T-cell (primary cell): ENCODE data around the gene PRKN. TPM values are rescaled to one million over a fixed set of nuclear protein-coding genes. Genes with fewer than 3 reads are reported as not detected.

ENCODE experiments used
- ATAC-seq, 4 experiments: fragments of 200-7000 bp in 3 of 4; fragments of 150-1000 bp in 1 of 4; cut with Tn5 transposase; replicated peaks in 1 of 4; 1 replicate in 3 of 4; 2 replicates in 1 of 4; pipeline ENCODE4 v1.10.0; 2021; ENCODE audit warnings: moderate library complexity in 3 of 4, mild to moderate bottlenecking in 2 of 4, moderate number of reproducible peaks in 1 of 4
- CTCF ChIA-PET, 2 donors: fragments of 300-600 bp; sonication (Branson Sonifier 250); formaldehyde crosslinking; loops; one replicate each; lab custom pipeline; 2022; ENCODE audit warnings: antibody characterized with exemption in 2 of 2; lab: Charles Lee
- POLR2A ChIA-PET, 2 donors: fragments of 300-600 bp; sonication (Branson Sonifier 250); formaldehyde crosslinking; loops; one replicate each; lab custom pipeline; 2022; ENCODE audit warnings: antibody characterized with exemption in 2 of 2; lab: Charles Lee
- DNase-seq, 35 experiments: peaks; one replicate each; pipeline versions ENCODE4 v3.0.0 to v3.0.0-alpha.2; 2013 to 2023
- H3K27ac ChIP-seq: one replicate; pipeline ENCODE4 v1.5.1; 2013; ENCODE audit warnings: low read length
- H3K27me3 ChIP-seq, 2 experiments: replicated peaks in 1 of 2; 1 replicate in 1 of 2; 2 replicates in 1 of 2; pipeline versions ENCODE4 v1.6.1 to v1.7.0; 2013; ENCODE audit warnings: low read length in 1 of 2, mixed read lengths in 1 of 2; ENCODE audit not compliant: control insufficient read depth in 2 of 2, insufficient read depth in 2 of 2; ENCODE audit errors: extremely low read depth in 1 of 2
- H3K36me3 ChIP-seq, 2 donors: 1 replicate in 1 of 2; 2 replicates in 1 of 2; pipeline versions ENCODE4 v1.6.1 to v1.7.0; 2013; ENCODE audit warnings: low read length in 1 of 2; ENCODE audit not compliant: control insufficient read depth in 2 of 2, insufficient read depth in 1 of 2; ENCODE audit errors: extremely low read depth in 1 of 2
- H3K4me1 ChIP-seq, 2 experiments: 1 replicate in 1 of 2; 2 replicates in 1 of 2; pipeline versions ENCODE4 v1.6.1 to v1.7.0; 2013; ENCODE audit warnings: low read length in 2 of 2, mixed read lengths in 1 of 2; ENCODE audit not compliant: insufficient read depth in 2 of 2, control insufficient read depth in 1 of 2; ENCODE audit errors: extremely low read depth in 1 of 2
- H3K4me3 ChIP-seq, 2 donors: 1 replicate in 1 of 2; 2 replicates in 1 of 2; pipeline versions ENCODE4 v1.5.1 to v1.7.0; 2013; ENCODE audit warnings: mild to moderate bottlenecking in 2 of 2, low read length in 1 of 2, moderate library complexity in 1 of 2; ENCODE audit not compliant: control insufficient read depth in 1 of 2; ENCODE audit errors: extremely low read depth in 1 of 2
- H3K9me3 ChIP-seq: 2 replicates; pipeline ENCODE4 v1.7.0; 2013
- H3K27ac Mint-ChIP-seq, 2 donors: one replicate each; pipeline ENCODE4 v1.8.0; 2020 to 2021; ENCODE audit warnings: mild to moderate bottlenecking in 2 of 2, mixed read lengths in 2 of 2
- H3K27me3 Mint-ChIP-seq, 2 donors: one replicate each; pipeline ENCODE4 v1.8.0; 2021 to 2022; ENCODE audit warnings: mixed read lengths in 2 of 2
- H3K36me3 Mint-ChIP-seq: one replicate; pipeline ENCODE4 v1.8.0; 2021; ENCODE audit warnings: mixed read lengths
- H3K4me1 Mint-ChIP-seq, 3 donors: one replicate each; pipeline ENCODE4 v1.8.0; 2020 to 2022; ENCODE audit warnings: mixed read lengths in 3 of 3, mild to moderate bottlenecking in 1 of 3
- H3K4me3 Mint-ChIP-seq, 3 donors: one replicate each; pipeline ENCODE4 v1.8.0; 2020 to 2022; ENCODE audit warnings: mild to moderate bottlenecking in 3 of 3, mixed read lengths in 3 of 3, moderate library complexity in 3 of 3
- H3K9me3 Mint-ChIP-seq, 3 donors: one replicate each; pipeline ENCODE4 v1.8.0; 2020 to 2022; ENCODE audit warnings: mixed read lengths in 3 of 3
- WGBS: methylation state at CpG from one replicate; pipeline ENCODE4 v1.1.5; 2013; ENCODE audit warnings: missing lambda C conversion rate; ENCODE audit not compliant: insufficient coverage; 5-methylcytosine and 5-hydroxymethylcytosine counted together
- total RNA-seq, 35 experiments: library from RNA in 6 of 35; stranded (reverse) in 6 of 35; fragments of 120-200 nt in 1 of 35; gene quantifications; one replicate each; pipeline versions ENCODE4 v1.2.1 to v1.2.4 and lab custom pipeline; 2013 to 2026

The PRKN gene
- total RNA-seq, 5 donors from 2014 or later (not counting 1 experiment from before 2014, with no cell fraction given) = 3.4 to 7.7 (median 6.1) TPM

- ChIA-PET CTCF (interaction anchor here in 1 of 2 donors (0.6 kb wide), 1 partner anchor 101 kb away, joined by 3 read pairs; no protein-coding TSS in a partner anchor), POLR2A (no interaction called here)
- Histone ChIP-seq H3K36me3 (no peaks in the 10 kb centered on the region), H3K4me3 (no peak overlapping the region), H3K27me3 (no peaks in the 10 kb centered on the region), H3K9me3 (no peaks in the 10 kb centered on the region), H3K4me1 (no peaks in the 10 kb centered on the region), H3K27ac (no peak overlapping the region)
- H3K27me3 Mint-ChIP-seq = no peaks in the 10 kb centered on the region
- DNase-seq = no peak
- H3K27ac Mint-ChIP-seq = no peak overlapping the region
- H3K9me3 Mint-ChIP-seq = peaks cover 0 to 4% (median 0%) of the 10 kb centered on the region in 3 donors
- ATAC-seq = no peak
- H3K4me1 Mint-ChIP-seq = no peaks in the 10 kb centered on the region
- no peak overlapping the region for H3K4me3 Mint-ChIP-seq
- no peaks in the 10 kb centered on the region for H3K36me3 Mint-ChIP-seq
- WGBS = no CpG with 5 or more reads among the region's 4 CpGs
Measured at GRCh38 chr6:162580619-162581018, 146.9 kb downstream of the PRKN start.

- no peak for ATAC-seq
Measured at GRCh38 chr6:162576016-162576415, 151.6 kb downstream of the PRKN start.

DNA sequence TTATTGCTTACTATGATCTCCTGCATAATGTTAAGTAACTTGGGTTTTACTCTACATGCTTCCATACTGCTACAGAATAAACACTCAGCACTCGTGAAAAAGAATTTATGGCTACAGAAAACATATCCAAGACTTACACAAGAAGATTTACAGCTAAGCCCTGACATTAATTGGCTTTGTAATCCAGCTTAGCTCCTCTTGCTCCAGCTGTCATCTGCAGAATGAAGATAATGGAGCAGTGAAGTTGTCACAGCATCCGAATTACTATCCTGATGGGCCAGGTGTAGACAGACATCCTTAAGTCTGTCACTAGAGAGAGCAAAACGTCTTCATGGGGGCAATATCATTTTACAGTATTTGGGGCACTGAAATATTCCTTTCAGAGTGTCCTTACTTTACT is 155.3 kb downstream of the PRKN start:
- ATAC-seq = no peak
- Histone ChIP-seq H3K9me3 (no peaks in the 10 kb centered on the region), H3K36me3 (no peaks in the 10 kb centered on the region), H3K4me1 (no peaks in the 10 kb centered on the region), H3K27me3 (no peaks in the 10 kb centered on the region), H3K4me3 (no peak overlapping the region), H3K27ac (no peak overlapping the region)
- POLR2A ChIA-PET = no interaction called here
- DNase-seq = no peak
- Mint-ChIP-seq H3K27me3 (no peaks in the 10 kb centered on the region), H3K36me3 (peaks cover 18% of the 10 kb centered on the region), H3K4me3 (no peak overlapping the region), H3K9me3 (peaks cover 5 to 11% (median 8%) of the 10 kb centered on the region in 3 donors), H3K27ac (no peak overlapping the region), H3K4me1 (peaks cover 0 to 2% (median 0%) of the 10 kb centered on the region in 3 donors)
- CTCF ChIA-PET = no interaction called here
- no CpG with 5 or more reads among the region's 3 CpGs for WGBS

More at GRCh38 chr6:162576016-162576415, 151.6 kb downstream of the PRKN start:
- Histone ChIP-seq H3K27ac (no peak overlapping the region), H3K4me1 (no peaks in the 10 kb centered on the region), H3K36me3 (no peaks in the 10 kb centered on the region), H3K27me3 (no peaks in the 10 kb centered on the region), H3K9me3 (no peaks in the 10 kb centered on the region), H3K4me3 (no peak overlapping the region)
- ChIA-PET CTCF (no interaction called here), POLR2A (no interaction called here)
- no peak for DNase-seq
- no peaks in the 10 kb centered on the region for H3K4me1 Mint-ChIP-seq
- H3K9me3 Mint-ChIP-seq = peaks cover 0 to 8% (median 0%) of the 10 kb centered on the region in 3 donors
- no peaks in the 10 kb centered on the region for H3K27me3 Mint-ChIP-seq
- WGBS = no CpG with 5 or more reads among the region's 2 CpGs
- H3K36me3 Mint-ChIP-seq = peaks cover 5% of the 10 kb centered on the region
- no peak overlapping the region for H3K27ac Mint-ChIP-seq
- no peak overlapping the region for H3K4me3 Mint-ChIP-seq

- H3K4me1 ChIP-seq = no peaks in the 10 kb centered on the region
- H3K4me1 Mint-ChIP-seq = peaks cover 0 to 2% (median 0%) of the 10 kb centered on the region in 3 donors
- no peak overlapping the region for H3K27ac Mint-ChIP-seq
- no peak overlapping the region for H3K4me3 ChIP-seq
- no peaks in the 10 kb centered on the region for H3K27me3 Mint-ChIP-seq
- POLR2A ChIA-PET = no interaction called here
- H3K27ac ChIP-seq = no peak overlapping the region
- WGBS = 100% methylated on average over 1 of the region's 7 CpGs
- peaks cover 15 to 36% (median 29%) of the 10 kb centered on the region in 3 donors for H3K9me3 Mint-ChIP-seq
- H3K36me3 Mint-ChIP-seq = peaks cover 44% of the 10 kb centered on the region
- no peaks in the 10 kb centered on the region for H3K36me3 ChIP-seq
- H3K27me3 ChIP-seq = no peaks in the 10 kb centered on the region
- CTCF ChIA-PET = no interaction called here
- ATAC-seq = no peak
- no peak for DNase-seq
- no peaks in the 10 kb centered on the region for H3K9me3 ChIP-seq
- no peak overlapping the region for H3K4me3 Mint-ChIP-seq
Measured at GRCh38 chr6:162568266-162568665, 159.3 kb downstream of the PRKN start.

- ChIA-PET POLR2A (no interaction called here), CTCF (interaction anchor here in 1 of 2 donors (0.5 kb wide), 1 partner anchor 8 kb away, joined by 4 read pairs; no protein-coding TSS in a partner anchor)
- peaks cover 8 to 29% (median 25%) of the 10 kb centered on the region in 3 donors for H3K9me3 Mint-ChIP-seq
- Histone ChIP-seq H3K36me3 (no peaks in the 10 kb centered on the region), H3K4me3 (no peak overlapping the region), H3K27ac (no peak overlapping the region), H3K4me1 (no peaks in the 10 kb centered on the region), H3K27me3 (no peaks in the 10 kb centered on the region), H3K9me3 (no peaks in the 10 kb centered on the region)
- ATAC-seq = no peak
- H3K4me3 Mint-ChIP-seq = no peak overlapping the region
- no peaks in the 10 kb centered on the region for H3K27me3 Mint-ChIP-seq
- 93% methylated on average over 3 of the region's 3 CpGs for WGBS
- no peak overlapping the region for H3K27ac Mint-ChIP-seq
- peaks cover 33% of the 10 kb centered on the region for H3K36me3 Mint-ChIP-seq
- no peaks in the 10 kb centered on the region for H3K4me1 Mint-ChIP-seq
- no peak for DNase-seq
Measured at GRCh38 chr6:162562041-162562440, 165.5 kb downstream of the PRKN start.

DNA sequence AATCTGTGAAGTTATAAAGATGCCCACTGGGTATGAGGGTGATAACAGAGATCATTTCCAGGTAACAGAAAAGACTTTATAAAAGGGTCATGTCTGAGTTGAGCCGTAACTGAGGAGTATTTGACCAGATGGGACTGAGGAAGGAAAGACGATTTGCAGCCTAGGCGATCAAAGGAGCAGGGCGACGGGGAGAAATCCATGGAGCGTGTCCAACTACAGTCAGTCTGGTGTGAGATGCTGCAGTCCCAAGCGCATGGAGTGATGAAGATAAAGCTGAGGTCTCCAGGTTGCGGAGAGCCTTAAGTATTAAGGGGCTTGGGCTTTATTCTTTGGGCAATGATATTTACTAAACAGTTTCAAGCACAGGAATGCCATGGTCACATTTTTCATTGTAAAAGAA is 166.7 kb downstream of the PRKN start:
- Histone ChIP-seq H3K9me3 (no peaks in the 10 kb centered on the region), H3K4me3 (no peak overlapping the region), H3K27ac (no peak overlapping the region), H3K36me3 (no peaks in the 10 kb centered on the region), H3K4me1 (no peaks in the 10 kb centered on the region), H3K27me3 (no peaks in the 10 kb centered on the region)
- CTCF ChIA-PET = no interaction called here
- DNase-seq (no peak), ATAC-seq (no peak)
- POLR2A ChIA-PET = no interaction called here
- Mint-ChIP-seq H3K27ac (no peak overlapping the region), H3K9me3 (peaks cover 8 to 20% (median 16%) of the 10 kb centered on the region in 3 donors), H3K4me1 (no peaks in the 10 kb centered on the region), H3K36me3 (peaks cover 22% of the 10 kb centered on the region), H3K27me3 (no peaks in the 10 kb centered on the region), H3K4me3 (no peak overlapping the region)
- WGBS = 91% methylated on average over 6 of the region's 8 CpGs

DNA sequence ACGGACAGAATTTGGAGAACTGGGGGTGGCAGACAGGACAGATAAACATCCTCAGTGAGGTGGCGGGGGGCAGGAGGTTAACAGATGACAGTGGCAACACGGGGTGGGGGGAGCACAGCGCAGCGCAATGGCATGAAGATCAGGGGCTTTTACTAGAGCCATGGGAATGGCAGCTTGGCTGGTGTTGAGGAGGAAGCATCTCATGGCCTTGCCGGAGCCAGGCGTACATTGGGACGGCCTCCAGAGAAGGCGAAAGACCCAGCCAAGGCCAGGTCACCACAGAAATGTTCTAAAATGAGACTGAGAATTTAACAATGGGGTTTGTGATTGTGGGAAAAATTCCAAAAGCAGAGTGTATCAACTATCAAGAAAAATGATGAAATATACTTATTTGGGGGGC is 173.0 kb downstream of the PRKN start:
- no peak overlapping the region for H3K4me3 Mint-ChIP-seq
- ChIA-PET CTCF (no interaction called here), POLR2A (no interaction called here)
- no peak overlapping the region for H3K27ac ChIP-seq
- no peak overlapping the region for H3K27ac Mint-ChIP-seq
- peaks cover 3 to 19% (median 15%) of the 10 kb centered on the region in 3 donors for H3K9me3 Mint-ChIP-seq
- H3K9me3 ChIP-seq = no peaks in the 10 kb centered on the region
- 93% methylated on average over 4 of the region's 9 CpGs for WGBS
- no peaks in the 10 kb centered on the region for H3K36me3 ChIP-seq
- H3K27me3 ChIP-seq = no peaks in the 10 kb centered on the region
- H3K4me3 ChIP-seq = no peak overlapping the region
- ATAC-seq (no peak), DNase-seq (no peak)
- H3K27me3 Mint-ChIP-seq = no peaks in the 10 kb centered on the region
- H3K36me3 Mint-ChIP-seq = peaks cover 36% of the 10 kb centered on the region
- no peaks in the 10 kb centered on the region for H3K4me1 ChIP-seq
- H3K4me1 Mint-ChIP-seq = no peaks in the 10 kb centered on the region
